SIG-M5 (cell line): ENCODE measurements around the gene MINAR2.

Experiments used
- DNase-seq: peaks from one replicate; lab custom pipeline; 2025; lab: John Stamatoyannopoulos, UW

MINAR2 gene

GRCh38 chr5:129771058-129771838, 23.4 kb downstream of the MINAR2 start:
- peak; percentile 15 for DNase-seq

DNA sequence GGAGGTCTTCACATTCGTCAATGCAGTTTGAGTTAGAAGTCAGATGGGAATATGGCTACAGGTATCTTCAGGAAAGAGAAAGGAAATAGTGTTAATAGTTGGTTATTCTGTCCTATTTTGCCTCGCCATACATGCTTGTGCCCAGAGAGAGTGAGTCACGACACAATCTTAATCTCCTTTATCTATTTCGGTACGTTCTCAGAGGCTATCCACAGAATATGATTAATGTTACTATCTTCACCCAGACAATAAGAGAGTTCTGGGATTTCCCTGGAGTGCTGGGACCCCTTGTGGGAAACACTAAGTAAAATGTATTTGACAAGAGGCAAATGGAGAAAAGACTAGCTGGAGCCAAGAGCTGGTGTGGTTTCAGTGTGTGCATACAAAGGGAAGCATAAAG, 25.5 kb downstream of the MINAR2 start:
- no peak for DNase-seq

GRCh38 chr5:129781594-129781993, 33.7 kb downstream of the MINAR2 start:
- no peak for DNase-seq

DNA sequence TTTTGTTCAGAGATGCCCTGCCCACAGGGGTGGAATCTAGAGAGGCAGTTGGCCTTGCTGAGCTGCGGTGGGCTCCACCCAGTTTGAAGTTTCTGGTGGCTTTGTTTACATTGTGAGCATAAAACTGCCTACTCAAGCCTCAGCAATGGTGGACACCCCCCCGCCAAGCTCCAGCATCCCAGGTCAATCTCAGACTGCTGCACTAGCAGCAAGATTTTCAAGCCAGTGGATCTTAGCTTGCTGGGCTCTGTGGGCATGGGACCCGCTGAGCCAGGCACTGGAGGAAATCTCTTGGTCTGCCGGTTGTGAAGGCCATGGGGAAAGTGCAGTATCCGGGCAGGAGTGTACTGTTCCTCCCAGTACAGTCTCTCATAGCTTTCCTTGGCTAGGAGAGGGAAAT, 55.5 kb downstream of the MINAR2 start:
- no peak for DNase-seq

DNA sequence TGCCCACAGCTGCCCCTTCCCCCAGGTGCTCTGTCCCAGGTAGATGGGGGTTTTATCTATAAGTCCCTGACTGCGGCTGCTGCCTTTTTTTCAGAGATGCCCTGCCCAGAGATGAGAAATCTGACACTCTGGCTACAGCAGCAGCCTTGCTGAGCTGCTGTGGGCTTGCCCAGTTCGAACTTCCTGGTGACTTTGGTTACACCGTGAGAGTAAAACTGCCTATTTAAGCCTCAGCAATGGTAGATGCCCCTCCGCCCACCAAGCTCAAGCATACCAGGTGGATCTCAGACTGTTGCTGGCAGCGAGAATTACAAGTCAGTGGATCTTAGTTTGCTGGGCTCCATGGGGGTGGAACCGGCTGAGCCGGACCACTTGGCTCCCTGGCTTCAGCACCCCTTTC, 56.8 kb downstream of the MINAR2 start:
- DNase-seq, result no peak

- DNase-seq, result no peak
These were observed 59.4 kb downstream of the MINAR2 start for GRCh38 chr5:129807162-129807814.
